ENCODE measurements around the gene PRM2. TPM values are rescaled to one million over a fixed set of nuclear protein-coding genes. Genes with fewer than 3 reads are reported as not detected.

Gene PRM2
- total RNA-seq, 1 donor from 2014 or later: not detected

GRCh38 chr16:11249233-11250061, 26.8 kb downstream of the PRM2 start:
- DNase-seq (ENCODE audit: low spot score): no peak

GRCh38 chr16:11248133-11248532, 28.1 kb downstream of the PRM2 start:
- DNase-seq (ENCODE audit: low spot score): no peak

- no peak for DNase-seq (ENCODE audit: low spot score)
Measured at GRCh38 chr16:11245988-11246387, 30.3 kb downstream of the PRM2 start.

DNA sequence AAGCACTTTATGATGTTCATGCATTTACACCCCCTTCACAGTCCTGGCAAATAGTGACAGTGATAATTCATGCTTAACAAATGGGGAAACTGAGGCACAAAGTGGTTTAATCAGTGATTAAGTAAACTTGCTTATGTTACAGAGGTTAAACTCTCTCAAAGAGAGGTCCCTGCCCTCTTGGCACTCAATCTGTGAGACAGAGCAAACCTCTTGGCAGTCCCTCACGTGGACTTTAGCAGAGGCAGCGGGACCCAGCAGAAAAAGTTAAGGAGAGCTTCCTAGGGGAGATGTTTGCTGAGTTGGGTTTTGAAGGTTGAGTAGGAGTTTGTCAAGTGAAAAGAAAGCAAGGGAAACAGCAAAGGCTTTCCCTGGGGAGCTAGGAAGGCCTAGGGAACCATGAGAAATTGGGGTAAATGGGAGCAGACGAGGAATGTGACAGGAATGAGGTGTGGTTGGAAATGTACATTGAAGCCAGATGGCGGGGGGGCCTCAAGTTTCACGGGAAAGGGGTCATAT, 31.0 kb downstream of the PRM2 start:
- DNase-seq (ENCODE audit: low spot score): no peak

GRCh38 chr16:11242658-11243057, 33.6 kb downstream of the PRM2 start:
- no peak for DNase-seq (ENCODE audit: low spot score)

DNA sequence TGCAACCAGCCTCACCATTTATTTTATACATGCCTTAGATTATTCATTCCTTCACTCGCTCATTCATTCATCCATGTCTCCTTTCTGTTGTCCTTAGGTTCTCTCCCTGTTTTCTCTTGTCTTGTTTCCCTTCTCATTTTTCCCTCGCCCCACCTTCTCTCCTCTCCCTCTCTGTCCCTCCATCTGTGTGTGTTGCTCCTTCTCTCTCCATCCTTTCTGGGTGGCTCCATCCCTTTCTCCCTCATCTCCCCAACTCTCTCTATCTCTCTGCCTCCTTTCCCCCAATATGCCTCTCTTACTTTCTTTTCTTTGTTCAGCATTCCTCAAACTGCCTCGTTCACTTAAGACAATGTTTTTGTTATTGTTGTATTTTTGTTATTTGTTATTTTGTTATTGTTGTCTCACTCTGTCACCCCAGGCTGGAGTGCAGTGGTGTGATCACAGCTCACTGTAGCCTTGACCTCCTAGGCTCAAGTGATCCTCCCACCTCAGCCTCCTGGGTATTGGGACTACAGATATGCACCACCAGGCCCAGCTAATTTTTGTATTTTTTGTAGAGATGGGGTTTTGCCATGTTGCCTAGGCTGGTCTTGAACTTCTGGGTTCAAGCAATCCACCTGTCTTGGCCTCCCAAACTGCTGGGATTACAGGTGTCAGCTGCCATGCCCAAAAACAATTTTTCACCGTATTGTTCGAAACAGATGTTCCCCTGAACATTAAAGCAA, 34.6 kb downstream of the PRM2 start:
- no peak for DNase-seq (ENCODE audit: low spot score)

- DNase-seq (ENCODE audit: low spot score): no peak
Measured at GRCh38 chr16:11240636-11241473, 35.4 kb downstream of the PRM2 start.

DNA sequence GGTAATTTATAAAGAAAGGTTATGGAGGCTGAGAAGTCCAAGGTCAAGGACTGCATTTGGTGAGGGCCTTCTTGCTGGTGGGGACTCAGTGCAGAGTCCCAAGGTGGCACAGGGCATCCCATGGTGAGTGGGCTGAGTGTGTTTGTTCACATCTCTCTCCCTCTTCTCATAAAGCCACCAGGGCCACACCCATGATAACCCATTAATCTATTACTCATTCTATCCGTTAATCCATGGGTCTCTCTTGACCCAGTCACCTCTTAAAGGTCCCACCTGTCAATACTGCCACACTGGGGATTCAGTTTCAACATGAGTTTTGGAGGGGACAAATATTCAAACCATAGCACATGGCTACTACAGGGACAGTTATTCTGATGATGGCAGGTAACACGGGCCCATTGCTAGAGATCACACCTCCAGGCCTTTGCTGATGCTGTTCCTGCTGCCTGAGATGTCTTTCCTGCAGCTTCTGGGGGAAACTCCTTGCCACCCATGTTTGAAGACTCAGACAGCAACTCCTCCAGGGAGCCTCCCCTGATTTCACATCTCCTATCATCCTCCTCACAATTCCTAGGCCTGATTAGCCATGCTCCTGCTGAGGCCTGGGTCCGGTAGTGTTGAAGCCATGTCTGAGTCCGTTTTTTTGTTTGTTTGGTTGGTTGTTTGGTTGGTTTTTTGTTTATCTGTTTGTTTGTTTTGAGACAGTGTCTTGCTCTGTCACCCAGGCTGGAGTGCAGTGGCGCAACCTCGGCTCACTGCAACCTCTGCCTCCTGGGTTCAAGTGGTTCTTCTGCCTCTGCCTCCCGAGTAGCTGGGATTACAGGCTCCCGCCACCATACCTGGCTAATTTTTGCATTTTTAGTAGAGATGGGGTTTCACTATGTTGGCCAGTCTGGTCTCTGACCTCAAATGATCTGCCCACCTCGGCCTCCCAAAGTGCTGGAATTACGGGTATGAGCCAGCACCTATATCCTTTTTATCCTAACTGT, 36.3 kb downstream of the PRM2 start:
- no peak for DNase-seq (ENCODE audit: low spot score)

- DNase-seq (ENCODE audit: low spot score): no peak
Measured at GRCh38 chr16:11238272-11239202, 37.7 kb downstream of the PRM2 start.

- DNase-seq (ENCODE audit: low spot score): no peak
Measured at GRCh38 chr16:11236461-11237254, 39.6 kb downstream of the PRM2 start.

DNA sequence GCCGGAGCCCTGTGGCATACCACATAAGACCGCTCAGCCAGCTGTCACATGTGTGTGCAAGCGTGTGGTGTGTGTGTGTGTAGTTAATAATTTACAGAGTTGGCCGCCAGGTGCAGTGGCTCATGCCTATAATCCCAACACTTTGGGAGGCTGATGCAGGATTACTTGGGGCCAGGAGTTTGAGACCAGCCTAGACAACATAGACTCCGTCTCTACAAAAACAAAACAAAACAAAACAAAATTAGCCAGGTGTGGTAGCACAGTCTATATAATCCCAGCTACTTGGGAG, 40.6 kb downstream of the PRM2 start:
- DNase-seq (ENCODE audit: low spot score): no peak

DNA sequence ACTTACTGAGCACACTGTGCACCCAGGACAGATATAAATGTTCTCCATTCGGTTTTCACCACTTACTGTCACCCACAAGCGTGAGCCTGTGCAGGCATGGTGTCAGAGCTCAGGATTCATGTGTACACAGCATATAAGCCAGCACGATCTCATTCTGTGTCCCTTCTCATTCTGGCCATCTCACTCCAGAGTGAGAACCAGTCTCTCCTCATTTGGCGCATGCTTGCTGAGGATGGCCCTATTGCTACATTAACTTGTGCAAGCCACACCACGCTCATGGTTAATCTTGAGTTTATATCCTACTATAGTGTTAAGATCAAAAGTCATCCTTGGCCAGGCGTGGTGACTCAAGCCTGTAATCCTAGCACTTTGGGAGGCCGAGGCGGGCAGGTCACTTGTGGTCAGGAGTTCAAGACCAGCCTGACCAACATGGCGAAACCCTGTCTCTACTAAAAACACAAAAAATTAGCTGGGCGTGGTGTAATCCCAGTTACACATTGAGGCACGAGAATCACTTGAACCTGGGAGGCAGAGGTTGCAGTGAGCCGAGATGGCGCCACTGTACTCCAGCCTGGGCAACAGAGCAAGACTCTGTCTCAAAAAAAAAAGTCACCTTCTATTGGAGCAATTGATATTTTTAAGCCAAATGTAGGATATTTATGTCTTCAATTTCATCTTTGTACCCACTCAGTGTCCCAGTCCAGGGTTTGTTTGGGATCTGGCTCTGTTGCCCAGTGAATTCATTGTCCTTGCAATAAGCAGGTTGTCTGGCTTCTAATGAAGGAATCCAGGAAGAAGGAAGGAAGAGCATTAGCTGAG, 41.2 kb downstream of the PRM2 start:
- DNase-seq (ENCODE audit: low spot score): no peak

GRCh38 chr16:11233727-11234376, 42.4 kb downstream of the PRM2 start:
- no peak for DNase-seq (ENCODE audit: low spot score)

DNA sequence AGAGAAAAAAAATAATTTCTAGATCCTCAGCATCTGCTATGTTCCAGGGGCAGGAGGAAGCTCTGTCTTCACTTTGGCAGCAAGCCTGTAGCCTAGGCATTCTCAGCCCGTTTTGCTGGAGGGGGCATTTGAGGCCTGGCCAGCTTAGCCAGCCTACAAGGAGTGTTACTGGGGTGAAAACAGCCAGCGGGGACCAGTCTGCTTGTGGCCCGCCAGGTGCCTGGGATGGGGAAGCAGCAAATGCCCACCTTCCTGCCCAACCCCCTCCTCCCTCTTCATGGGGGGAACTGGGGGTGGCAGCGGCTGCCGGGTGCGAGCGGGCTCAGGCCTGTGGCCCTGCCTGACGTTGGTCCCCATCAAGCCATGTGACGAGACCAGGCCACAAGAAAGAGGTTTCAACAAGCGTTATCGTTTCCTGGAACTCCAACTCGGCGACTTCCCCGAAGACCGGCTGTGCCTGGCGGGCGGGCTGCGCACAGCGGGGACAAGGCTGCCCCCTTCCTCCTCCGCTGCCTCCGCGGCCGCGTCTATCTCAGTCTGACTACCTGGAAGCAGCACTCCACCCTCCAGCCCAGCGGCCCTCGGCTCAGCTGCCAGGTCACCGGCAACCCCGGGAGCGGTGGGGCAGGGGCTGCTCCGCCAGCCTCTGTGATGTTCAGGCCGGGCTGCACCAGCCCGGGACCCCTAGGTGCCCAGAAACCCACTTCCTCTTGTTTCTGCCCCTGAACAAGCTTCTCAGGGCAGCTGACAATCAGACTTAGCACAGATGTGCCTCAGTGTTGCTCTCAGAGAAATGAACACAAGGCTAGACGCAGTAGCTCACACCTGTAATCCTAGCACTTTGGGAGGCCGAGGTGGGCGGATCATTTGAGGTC, 43.2 kb downstream of the PRM2 start:
- no peak for DNase-seq (ENCODE audit: low spot score)

GRCh38 chr16:11232302-11232851, 43.9 kb downstream of the PRM2 start:
- DNase-seq (ENCODE audit: low spot score): no peak

DNA sequence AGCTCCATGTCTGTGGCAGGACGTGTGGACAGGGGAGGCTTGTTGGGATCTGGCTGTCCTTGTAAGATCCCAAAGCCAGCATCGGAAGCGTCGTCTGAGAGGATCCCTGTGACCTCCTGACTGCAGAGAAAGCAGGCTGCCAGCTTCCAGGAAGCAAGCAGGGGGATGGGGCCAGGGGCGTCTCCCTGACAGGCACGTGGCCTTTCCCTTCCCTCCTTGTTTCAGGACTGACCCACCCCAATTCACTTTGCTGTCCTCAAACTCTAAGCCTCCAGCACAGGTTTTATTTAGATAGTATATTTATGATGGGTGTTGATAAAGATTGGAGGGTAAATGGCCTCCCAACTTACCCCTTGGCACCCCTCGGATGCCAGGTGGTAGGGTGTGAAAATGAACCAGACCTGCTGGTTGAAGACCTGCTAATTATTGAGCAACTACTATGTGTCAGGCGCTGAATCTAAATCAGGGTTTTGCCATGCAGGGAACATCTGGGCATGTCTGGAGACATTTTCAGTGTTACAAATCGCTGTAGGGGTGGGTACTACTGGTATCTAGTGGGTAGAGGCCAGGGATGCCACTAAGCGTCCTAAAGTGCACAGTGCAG, 44.8 kb downstream of the PRM2 start:
- DNase-seq (ENCODE audit: low spot score): no peak
